Fibroblast of lung (primary cell): ENCODE results near the gene CLEC16A. TPM values are rescaled to one million over a fixed set of nuclear protein-coding genes. Genes with fewer than 3 reads are reported as not detected.

Experiments used
- DNase-seq, 2 donors: peaks; one replicate each; pipeline versions ENCODE4 v3.0.0 to v3.0.0-alpha.2; 2010; ENCODE audit warnings: low read depth in 2 of 2
- H2AFZ ChIP-seq: 2 replicates; pipeline ENCODE4 v1.5.1; 2012; ENCODE audit warnings: low read length, control low read depth, inconsistent platforms
- H3K27ac ChIP-seq: 2 replicates; pipeline ENCODE4 v1.5.1; 2011; ENCODE audit warnings: low read length, control low read depth; ENCODE audit not compliant: insufficient read depth
- H3K27me3 ChIP-seq: 2 replicates; pipeline ENCODE4 v1.5.1; 2011; ENCODE audit warnings: mild to moderate bottlenecking, low read length; ENCODE audit not compliant: control insufficient read depth, insufficient read depth
- H3K36me3 ChIP-seq: 2 replicates; pipeline ENCODE4 v1.5.1; 2011; ENCODE audit warnings: low read length; ENCODE audit not compliant: control insufficient read depth, insufficient read depth
- H3K4me1 ChIP-seq: 2 replicates; pipeline ENCODE4 v1.5.1; 2011; ENCODE audit warnings: low read length; ENCODE audit not compliant: control insufficient read depth, insufficient read depth; ENCODE audit errors: extremely low read depth
- H3K4me2 ChIP-seq: 2 replicates; pipeline ENCODE4 v1.5.1; 2011; ENCODE audit warnings: low read length, control low read depth; ENCODE audit not compliant: insufficient read depth; ENCODE audit errors: extremely low read depth
- H3K4me3 ChIP-seq, 4 experiments: fragments of 200-600 bp in 1 of 4; sonication (generic) in 1 of 4; replicated peaks in 1 of 4; 2 replicates each; pipeline ENCODE4 v1.5.1; 2011 to 2016; ENCODE audit warnings: low read length in 4 of 4, low read depth in 3 of 4, mild to moderate bottlenecking in 3 of 4, control low read depth in 2 of 4, inconsistent platforms in 1 of 4, mixed read lengths in 1 of 4; ENCODE audit not compliant: insufficient read depth in 1 of 4; ENCODE audit errors: control extremely low read depth in 1 of 4
- H3K79me2 ChIP-seq: 2 replicates; pipeline ENCODE4 v1.5.1; 2012; ENCODE audit warnings: mild to moderate bottlenecking, low read length, inconsistent platforms; ENCODE audit not compliant: control insufficient read depth, insufficient read depth
- H3K9ac ChIP-seq: 2 replicates; pipeline ENCODE4 v1.5.1; 2011; ENCODE audit warnings: mild to moderate bottlenecking, low read length, control low read depth; ENCODE audit not compliant: insufficient read depth
- H3K9me3 ChIP-seq: 2 replicates; pipeline ENCODE4 v1.5.1; 2012; ENCODE audit warnings: low read depth, low read length; ENCODE audit not compliant: control insufficient read depth, insufficient read depth
- H4K20me1 ChIP-seq: 2 replicates; pipeline ENCODE4 v1.5.1; 2011; ENCODE audit warnings: low read length; ENCODE audit not compliant: control insufficient read depth, insufficient read depth; ENCODE audit errors: extremely low read depth
- CTCF ChIP-seq, 2 donors: IDR thresholded peaks in 1 of 2; conservative IDR thresholded peaks in 1 of 2; 1 replicate in 1 of 2; 2 replicates in 1 of 2; pipeline ENCODE4 v1.5.1; 2011 to 2012; ENCODE audit warnings: low read length in 2 of 2, control low read depth in 1 of 2, inconsistent platforms in 1 of 2, low read depth in 1 of 2, mild to moderate bottlenecking in 1 of 2
- EZH2 ChIP-seq: IDR thresholded peaks from 2 replicates; pipeline ENCODE4 v1.5.1; 2012; ENCODE audit warnings: low read length, control low read depth, mild to moderate bottlenecking; ENCODE audit errors: missing control alignments
- polyA plus RNA-seq, 2 donors: library from polyadenylated mRNA; depleted of rRNA in 1 of 2; stranded (reverse) in 1 of 2; unstranded in 1 of 2; fragments of >200 nt; gene quantifications; 2 replicates each; pipeline ENCODE4 v1.2.1, GENCODE V29; 2011 to 2012; ENCODE audit warnings: missing spikeins in 1 of 2
- total RNA-seq: library from RNA; depleted of rRNA; stranded (reverse); fragments of >200 nt; gene quantifications from 2 replicates; pipeline ENCODE4 v1.2.1, GENCODE V29; 2014

The CLEC16A gene
- total and polyA plus RNA-seq, 2 donors (not counting 1 experiment from before 2014, with no cell fraction given): 9.1 to 22.0 TPM

DNA sequence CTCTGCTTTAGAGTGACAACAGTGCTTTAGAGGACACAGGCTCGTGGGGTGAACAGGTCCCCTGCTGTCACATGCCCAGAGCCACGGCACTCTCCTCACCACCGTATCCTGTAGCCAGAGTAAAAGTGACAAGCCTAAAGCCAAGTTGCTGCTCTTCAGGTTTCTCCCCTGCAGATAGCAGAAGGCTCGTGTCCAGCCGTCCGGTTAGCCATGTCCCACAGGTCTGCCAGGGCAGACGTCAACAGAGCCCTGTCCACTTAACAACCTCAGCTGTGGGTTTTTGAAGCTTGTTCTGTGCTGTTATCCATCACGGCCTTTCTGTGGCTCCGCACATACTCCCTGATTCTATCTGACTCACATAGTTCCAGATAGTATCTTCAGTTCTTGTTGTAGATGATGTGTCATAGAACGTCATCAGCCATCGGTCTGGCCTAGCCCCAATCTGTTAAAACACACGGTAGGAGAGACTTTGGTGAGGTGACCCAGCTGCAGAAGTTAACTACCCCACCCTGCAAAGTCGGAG is 211.0 kb downstream of the CLEC16A start:
- no peaks in the 10 kb centered on the region for H4K20me1 ChIP-seq
- H3K79me2 ChIP-seq: no peaks in the 10 kb centered on the region
- no peak overlapping the region for H3K4me2 ChIP-seq
- no peaks in the 10 kb centered on the region for H3K36me3 ChIP-seq
- peak overlapping the region; percentile 30 for H3K27ac ChIP-seq
- no peaks in the 10 kb centered on the region for H3K9me3 ChIP-seq
- H3K4me1 ChIP-seq: peaks cover 2% of the 10 kb centered on the region
- no peak overlapping the region for H3K9ac ChIP-seq
- H3K27me3 ChIP-seq: no peaks in the 10 kb centered on the region
- peak; percentile 93 to 97 for DNase-seq
- H2AFZ ChIP-seq: no peak overlapping the region
- H3K4me3 ChIP-seq: no peak overlapping the region
- TF ChIP-seq EZH2 (no peak), CTCF (conservative IDR thresholded peaks at IDR 0.05 in 1 of 2, IDR thresholded peaks at IDR 0.05 in 1 of 2; ENCODE audit: low read depth in 1 of 2, low read length in 2 of 2) (no peak)

DNA sequence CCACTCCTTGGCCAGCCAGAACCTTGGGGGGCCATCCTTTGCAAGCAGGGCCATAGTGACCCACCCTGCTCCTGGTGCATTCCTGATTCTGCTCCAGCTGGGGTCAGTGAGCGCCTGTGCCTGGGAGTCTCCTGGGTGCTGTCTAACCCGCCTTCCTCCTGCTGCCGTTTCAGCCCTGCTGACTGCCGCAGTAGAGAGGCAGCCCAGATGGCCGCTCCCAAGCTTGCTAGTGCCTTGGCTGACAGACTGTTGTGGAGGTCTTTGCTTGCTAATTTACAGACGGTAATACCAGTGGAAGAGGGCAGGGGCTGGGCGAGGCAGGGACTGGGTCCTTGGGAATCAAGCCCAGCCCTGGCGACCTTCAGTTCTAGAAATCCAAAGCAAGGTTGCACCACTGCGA is 212.0 kb downstream of the CLEC16A start:
- Histone ChIP-seq H3K27me3 (no peaks in the 10 kb centered on the region), H3K9ac (no peak overlapping the region), H3K27ac (no peak overlapping the region), H4K20me1 (no peaks in the 10 kb centered on the region), H3K4me3 (no peak overlapping the region), H3K4me1 (peaks cover 4% of the 10 kb centered on the region), H3K9me3 (no peaks in the 10 kb centered on the region), H3K36me3 (no peaks in the 10 kb centered on the region), H3K4me2 (no peak overlapping the region), H3K79me2 (no peaks in the 10 kb centered on the region), H2AFZ (no peak overlapping the region)
- TF ChIP-seq CTCF (conservative IDR thresholded peaks at IDR 0.05 in 1 of 2, IDR thresholded peaks at IDR 0.05 in 1 of 2; ENCODE audit: low read depth in 1 of 2, low read length in 2 of 2): no peak
- no peak for TF ChIP-seq EZH2
- no peak for DNase-seq

DNA sequence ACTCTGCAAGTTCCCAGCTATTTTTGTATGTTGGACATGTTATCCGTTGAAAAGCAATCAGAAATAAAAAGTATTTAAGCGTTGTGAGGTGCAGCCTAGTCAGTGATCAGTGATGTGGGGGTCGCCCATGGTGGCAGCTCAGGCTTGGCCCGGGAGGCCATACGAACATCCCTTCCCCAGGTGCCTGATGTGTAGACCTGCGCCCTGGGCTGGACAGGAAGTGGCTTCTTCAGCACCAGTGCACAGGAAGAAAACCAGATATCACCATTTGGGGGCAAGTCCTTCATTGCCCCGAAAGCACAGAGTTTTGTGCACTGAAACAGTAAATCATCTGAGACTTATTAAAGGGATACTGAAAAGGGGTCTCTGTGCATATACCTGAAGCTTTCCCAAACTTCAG is 212.8 kb downstream of the CLEC16A start:
- Histone ChIP-seq H2AFZ (no peak overlapping the region), H3K4me3 (no peak overlapping the region), H3K79me2 (no peaks in the 10 kb centered on the region), H3K9me3 (no peaks in the 10 kb centered on the region), H4K20me1 (no peaks in the 10 kb centered on the region), H3K36me3 (no peaks in the 10 kb centered on the region), H3K27me3 (no peaks in the 10 kb centered on the region), H3K9ac (no peak overlapping the region), H3K4me1 (peaks cover 9% of the 10 kb centered on the region), H3K27ac (no peak overlapping the region), H3K4me2 (no peak overlapping the region)
- DNase-seq: no peak
- TF ChIP-seq EZH2 (no peak), CTCF (conservative IDR thresholded peaks at IDR 0.05 in 1 of 2, IDR thresholded peaks at IDR 0.05 in 1 of 2; ENCODE audit: low read depth in 1 of 2, low read length in 2 of 2) (no peak)
